Midbrain (tissue), 1 donor: ENCODE data around the gene HNF1B.

Source experiments
- DNase-seq: peaks from one replicate; lab custom pipeline; 2025; lab: John Stamatoyannopoulos, UW

The HNF1B gene

DNA sequence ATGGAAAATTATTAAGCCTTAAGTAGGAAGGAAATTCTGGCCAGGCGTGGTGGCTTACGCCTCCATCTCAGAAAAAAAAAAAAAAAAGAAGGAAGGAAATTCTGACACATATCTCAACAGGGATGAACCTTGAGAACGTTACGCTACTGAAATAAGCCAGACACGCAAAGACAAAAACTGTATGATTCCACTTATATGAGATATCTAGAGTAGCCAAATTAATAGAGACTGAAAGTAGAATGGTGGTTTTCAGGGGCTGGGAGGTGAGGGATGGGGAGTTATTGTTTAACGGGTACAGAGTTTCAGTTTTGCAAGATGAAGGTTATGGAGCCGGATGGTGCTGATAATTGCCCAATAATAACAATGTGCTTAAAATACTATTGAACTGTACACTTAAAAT is 16.2 kb upstream of the HNF1B start:
- no peak for DNase-seq

DNA sequence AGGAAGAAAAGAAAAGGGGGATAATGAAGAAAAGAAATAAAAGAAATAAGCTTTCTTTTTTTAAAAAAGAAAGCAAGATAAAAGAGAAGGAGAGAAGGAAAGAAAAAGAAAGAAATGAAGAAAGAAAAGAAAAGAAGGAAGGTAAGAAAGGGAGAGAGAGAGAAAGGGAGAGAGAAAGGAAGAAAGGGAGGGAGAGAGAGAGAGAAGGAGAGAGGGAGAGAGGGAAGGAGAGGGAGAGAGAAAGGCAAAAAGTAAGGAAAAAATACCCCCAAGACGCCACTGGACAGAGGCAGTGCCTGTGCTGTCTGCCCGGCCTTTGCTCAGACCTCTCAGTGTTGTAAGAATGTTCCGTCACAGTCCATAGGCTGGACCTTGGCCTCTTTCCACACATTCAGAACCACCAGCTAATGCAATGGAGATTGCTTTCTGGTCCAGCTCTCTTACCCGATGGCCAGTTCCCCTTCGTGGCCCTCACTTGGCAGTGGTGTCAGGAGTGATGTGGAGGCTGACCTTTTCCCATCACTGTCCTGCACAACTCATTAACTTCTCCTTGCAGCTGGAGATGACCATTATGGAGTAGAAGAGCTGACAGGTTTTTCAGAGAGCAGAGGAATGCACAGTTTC is 14.3 kb upstream of the HNF1B start:
- no peak for DNase-seq

DNA sequence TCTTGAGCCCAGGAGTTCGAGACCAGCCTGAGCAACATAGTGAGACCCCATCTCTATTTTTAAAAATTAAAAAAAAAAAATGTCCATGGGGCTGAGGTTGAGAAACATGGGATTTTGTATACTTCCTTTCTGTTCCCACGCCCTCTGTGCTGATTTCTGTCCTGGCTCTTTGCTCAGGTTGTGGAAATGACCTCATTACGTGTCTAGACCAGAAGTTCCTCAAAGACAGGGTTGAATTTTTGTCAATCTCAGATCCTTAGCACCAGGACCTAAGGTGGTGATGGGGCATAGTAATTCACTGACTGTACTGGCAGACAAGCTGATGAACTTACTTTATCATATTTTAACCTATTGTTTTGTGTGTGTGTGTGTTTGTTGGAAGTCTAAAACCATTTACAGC is 11.2 kb upstream of the HNF1B start:
- DNase-seq, result no peak

DNA sequence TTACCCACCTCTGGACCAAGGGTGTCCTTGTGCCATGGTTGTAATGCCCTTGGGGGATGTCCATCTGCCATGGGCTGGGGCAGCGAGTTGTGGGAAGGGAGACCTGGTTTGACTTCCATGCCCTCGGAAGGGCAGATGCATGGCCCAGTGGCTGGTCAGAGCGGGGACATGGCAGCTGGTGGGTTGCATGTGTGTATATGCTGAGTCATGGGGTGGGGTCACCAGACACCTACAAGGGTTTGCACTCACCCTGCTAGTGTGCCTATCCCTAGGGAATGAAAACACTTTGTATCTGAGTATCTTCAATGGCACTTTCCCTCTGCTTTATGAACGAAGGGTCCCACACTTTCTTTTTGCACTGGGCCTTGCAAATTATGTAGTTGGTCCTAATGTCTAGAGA is 10.6 kb upstream of the HNF1B start:
- DNase-seq, result no peak

DNA sequence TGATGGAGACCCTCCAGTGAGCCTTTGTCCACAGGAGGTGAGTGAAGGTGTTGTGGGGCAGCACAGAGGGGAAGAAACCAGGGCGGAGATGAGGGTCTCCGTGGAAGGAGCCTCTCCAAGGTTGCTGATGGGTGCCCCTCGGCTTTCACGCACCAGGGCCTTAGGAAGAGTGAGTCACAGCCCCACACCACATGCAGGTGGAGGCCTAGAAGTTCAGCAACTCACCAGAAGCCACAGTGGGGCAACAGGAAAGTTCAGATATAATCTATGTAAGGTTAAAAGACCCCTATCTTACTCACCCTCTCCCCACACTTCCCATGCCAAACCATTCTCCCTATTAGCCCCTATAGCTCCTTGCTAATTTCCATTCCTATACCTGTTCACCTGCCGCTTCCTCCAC is 9.5 kb upstream of the HNF1B start:
- no peak for DNase-seq

DNA sequence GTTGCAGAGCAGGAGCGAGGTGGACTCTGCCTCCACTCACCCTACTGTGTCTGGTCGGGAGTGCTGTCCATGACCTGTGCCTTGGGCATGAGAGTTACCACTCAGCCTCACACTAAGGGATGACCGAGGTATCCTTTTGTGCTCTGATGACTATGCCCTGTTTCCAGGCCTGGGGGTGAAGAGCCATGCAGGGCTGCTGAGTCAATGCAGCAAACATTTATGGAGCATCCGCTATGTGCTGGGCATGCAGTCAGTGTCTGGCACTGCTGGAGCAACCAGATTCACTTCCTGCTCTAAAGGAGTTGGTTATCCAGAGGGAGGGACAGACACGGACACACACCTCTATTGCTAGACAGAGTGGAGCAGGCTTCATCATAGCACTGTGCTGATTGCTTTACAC is 7.6 kb upstream of the HNF1B start:
- no peak for DNase-seq

DNA sequence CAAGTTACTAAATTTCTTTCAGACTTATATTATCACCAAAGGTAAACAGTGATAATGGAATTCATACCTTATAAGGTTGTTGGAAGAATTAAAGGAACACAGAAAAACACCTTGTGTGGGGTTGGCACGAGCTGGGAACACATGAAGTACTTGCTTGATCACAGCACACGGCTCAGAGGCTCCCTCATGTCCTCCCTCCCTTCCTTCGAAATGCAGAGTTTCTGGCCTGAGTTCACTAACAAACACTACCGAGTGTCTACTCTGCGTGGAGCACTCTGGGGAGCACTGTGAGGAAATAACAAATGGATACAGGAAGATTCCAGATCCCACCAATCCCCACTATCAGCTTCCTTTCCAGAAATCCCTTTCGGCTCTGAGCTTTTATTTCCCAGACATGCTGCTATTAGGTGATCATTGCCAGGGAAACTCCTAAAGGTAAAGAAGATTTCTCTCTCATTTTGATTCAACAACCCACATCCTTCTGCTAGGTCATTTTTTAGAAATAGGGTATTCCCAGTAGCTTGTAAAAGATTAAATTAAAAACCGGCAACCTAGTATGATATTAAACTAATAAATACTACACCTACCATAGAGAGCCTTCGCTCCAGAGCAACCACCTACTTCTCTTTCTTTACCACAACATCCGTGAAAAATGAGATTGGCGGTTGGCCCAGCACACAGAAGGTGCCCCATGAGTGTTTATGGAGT is 6.1 kb upstream of the HNF1B start:
- no peak for DNase-seq

DNA sequence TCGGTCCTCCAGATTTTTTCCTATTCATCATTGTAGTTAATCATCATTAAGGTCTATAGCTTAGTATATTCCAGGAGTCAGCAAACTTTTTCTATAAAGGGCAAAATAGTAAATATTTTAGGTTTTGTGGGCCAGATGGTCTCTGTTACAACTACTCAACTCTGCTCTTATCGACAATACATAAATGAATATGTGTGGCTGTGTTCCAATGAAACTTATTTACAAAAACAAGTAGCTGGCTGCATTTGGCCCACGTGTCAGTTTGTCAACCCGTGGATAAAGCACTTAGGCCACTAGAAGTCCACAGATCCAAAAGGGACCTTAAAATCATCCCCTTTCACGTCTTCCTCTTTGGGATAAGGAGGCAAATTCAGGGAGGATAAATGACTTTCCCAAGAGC is 5.4 kb upstream of the HNF1B start:
- no peak for DNase-seq

DNA sequence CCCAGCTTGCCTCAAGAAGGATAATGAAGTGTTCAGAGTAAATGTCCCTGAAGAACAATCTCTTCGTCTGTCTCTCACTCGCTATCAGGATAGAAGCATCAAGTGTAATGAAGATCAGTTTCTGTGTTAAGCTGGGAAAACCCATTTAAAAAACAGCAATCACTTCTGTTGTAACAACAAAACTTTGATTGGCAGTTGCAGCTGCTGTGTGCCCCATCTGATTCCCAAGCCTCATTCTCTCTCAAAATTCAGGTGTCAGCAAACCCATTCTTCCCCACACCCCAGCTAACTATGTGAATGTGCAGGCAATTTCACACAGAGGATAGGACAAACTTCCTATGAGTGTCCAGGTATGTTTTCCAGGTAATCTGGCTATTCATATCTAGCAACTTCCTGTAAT is 2.4 kb upstream of the HNF1B start:
- DNase-seq, result no peak

DNA sequence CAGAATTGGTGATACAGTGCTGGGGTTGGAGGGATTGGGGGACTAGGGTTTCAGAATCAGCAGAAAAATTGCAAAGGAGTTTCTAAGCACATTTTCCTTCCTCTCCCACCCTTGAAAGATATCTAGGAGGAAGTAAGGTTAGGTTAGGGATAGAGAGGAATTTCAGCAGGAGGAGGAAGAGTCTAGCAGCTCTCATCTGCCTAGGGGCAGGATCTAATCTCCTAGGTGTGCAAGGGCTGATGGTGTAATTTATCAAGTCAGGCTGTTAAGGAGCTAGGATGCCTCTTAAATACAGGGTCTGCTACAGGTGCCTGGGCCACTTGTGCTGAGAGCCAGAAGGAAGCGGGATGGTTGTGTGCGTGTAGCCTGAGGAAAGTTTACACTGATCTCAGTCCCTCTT is 1.8 kb upstream of the HNF1B start:
- DNase-seq, result no peak

DNA sequence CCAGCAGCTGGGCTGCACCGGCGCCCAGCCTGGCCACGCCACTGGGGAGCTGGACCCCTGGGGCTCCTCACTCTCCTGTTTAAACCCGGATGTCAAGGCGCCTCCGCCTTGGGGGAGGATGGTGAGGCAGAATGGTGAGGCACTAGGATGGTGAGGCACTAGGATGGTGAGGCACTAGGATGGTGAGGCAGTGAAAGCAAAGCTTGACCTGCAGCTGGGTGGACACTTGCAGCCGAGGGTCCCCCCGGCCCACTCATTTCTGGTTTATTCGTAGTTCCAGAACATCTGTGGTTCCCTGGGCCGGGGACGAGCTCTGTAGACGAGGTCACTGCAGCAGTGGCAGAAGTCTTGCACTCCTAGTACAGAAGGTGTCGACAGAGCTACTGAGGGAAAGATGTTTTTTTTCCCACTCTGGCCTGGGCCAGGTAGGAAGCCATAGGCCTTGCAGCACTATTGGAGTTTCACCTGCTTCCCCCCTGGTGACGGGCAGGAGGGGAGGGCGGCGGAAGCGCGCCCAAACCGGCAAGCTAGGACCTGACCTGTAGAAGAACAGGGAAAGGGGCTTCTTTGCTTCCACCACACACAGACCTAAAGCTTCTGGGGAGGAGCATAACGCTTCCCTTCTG is 1.1 kb upstream of the HNF1B start:
- DNase-seq, result no peak

DNA sequence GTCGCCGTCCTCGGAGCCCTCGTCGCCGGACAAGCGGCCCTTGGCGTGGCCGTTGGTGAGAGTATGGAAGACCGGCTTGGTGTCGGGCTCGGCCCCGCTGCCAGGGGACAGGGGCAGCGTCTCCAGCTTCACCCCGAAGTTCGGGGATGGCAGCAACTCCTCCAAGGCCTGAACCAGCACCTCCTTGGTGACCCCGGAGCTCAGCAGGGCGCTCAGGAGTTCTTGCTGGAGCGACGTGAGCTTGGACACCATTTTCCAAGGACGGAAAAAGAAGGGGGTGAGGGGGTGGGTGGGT is 279 bp downstream of the HNF1B start:
- no peak for DNase-seq

DNA sequence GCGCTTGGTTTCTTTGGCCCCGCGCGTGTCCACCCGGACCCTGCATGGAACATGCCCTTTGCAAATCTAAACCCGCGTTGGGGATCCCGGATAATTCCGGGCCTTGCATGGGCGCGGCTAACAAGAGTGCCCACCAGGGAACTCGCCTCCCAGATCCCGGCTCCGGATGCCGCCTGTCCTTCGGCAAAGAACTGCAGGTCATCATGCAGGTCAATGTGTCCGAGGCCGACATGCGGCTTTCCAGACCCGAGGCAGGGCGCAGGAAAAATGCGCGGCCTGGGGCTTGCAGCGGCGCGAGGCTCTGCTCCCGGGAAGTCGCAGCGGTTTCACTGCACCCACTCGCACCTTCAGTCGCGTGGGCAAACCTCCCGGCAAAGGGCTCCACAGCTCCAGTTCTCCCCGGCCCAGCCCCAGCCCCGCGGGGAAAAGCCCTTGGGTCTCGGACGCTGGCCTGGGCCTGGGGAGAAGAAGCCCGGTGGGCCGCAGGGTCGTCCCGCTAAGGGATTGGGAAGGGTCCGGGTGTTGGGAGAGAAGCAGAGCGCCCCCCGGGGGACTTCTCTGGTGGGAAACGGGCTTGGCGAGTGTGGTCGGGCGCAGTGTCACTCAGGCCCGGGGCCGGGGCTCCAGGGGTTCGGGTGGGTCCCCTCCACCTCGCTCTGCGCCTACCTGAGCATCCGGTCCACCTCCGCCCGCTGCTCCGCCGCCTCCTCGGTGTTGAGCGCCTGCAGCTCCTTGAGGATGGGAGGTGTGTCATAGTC is 805 bp downstream of the HNF1B start:
- no peak for DNase-seq

DNA sequence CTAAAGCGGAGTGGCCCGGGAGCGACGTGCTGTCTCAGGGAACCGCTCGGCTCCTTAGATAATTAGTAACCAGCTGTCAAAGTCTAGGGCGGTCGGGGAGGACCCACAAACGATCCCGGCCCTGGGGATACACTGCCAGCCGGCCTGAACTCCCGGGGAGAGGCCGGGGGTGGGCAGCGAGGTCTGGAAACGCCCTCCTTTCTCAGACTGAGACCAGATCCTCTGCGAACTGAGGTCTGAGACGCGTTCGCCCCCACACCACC is 1.3 kb downstream of the HNF1B start:
- no peak for DNase-seq

DNA sequence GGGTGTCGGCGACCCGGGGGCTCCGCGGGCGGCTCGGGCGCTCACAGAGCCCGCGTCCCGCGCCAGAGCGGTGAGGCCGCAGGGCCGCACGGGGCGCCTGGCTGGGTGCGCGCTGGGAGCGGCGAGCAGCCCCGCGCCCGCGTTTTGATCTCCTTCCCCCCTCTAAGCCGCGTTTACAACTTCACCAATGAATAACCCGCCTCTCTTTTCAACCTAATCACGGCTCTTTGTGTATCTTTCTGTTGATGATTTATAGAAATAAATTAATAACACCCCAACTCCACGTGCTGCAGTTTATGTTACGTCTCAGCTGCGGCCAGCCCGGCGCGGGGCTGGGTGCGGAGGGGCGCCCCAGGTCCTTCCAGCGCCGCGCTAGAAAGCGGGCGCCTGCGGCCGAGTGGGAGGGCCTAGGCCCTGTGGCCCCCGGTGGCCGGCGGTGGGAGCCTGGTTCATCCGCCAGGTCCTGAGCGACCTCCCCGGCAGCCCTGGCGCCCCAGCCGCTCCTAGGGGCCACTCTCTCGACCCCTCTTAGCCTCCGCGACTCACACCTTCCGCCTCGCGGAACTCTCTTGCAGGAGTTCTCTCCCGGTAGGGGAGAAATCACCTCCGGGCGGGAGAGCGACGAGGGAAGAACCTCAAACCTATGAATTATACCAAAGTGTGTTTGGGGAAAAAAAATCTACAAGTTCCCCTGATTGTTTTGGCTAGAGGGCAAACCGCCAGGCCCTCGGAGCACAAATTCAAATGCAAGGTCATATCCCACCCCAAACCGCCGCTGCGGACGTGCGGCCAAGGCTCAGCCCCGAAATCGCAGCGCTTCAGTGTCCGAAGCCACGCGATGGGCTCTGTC is 1.9 kb downstream of the HNF1B start:
- no peak for DNase-seq

DNA sequence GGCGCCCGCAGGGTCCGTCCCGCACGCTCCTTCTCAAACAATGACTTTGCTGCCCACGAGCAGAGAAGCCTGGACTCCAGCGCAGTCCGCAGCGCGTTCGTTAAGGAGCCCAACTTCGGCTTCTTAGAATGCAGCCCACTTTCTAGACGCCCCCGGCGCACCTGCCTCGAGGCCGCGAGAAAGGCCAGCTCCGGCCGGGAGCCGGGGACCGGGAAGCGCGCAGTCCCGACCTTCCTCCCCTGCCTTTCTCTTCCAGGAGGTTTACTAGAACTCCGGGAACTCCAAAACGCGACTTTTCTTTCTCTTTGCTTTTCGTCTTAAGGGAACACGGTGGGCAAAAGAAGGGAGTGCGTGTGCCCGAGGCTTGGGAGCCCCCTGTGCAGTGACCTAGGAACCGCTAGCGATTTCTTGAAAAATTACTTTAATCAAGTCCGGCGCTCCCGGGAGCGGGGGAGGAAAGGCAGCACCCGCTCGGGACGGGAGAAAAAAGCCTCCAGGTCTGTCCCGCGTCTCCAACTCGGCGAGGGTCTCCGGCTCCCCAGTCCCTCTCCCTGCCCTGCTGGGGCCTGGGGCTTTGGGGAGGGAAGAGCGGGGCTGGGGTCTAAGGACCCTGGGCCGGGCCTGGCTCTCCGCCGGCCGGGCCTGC is 2.6 kb downstream of the HNF1B start:
- no peak for DNase-seq

DNA sequence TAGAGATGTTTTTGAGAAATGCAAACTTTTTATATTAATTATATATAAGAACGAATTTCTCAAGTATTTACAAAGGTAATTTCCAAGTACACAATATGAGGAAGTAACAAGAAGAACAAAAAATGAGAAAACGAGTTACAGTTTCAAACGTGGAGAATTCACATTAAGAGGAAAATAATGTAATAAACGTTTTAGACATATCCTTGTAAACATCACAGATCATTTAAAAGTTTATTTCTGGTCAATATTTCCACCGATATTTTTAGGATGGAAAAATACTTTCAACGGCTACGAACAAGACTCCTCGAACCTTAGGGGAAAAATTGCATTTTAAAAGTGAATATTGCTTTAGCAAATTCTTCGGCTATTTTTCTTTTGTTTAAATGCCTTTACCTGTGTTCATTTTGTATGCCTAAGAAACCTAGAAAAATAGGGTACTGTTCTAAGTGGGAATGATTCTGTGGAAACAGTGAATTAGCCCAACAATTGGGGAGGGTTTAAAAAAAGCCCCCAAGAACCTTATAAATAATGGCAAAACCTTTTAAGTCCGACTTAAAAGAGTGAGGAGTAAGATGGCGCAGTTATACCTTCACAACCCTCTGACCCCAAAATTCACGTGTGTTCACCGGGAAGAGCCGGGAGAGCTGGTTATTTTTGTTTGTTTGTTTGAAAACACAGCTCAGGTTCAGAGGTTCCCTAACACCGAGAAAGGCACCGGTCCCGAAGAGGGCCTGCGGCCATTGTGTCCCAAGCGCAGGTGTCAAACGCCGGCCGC is 3.3 kb downstream of the HNF1B start:
- no peak for DNase-seq

DNA sequence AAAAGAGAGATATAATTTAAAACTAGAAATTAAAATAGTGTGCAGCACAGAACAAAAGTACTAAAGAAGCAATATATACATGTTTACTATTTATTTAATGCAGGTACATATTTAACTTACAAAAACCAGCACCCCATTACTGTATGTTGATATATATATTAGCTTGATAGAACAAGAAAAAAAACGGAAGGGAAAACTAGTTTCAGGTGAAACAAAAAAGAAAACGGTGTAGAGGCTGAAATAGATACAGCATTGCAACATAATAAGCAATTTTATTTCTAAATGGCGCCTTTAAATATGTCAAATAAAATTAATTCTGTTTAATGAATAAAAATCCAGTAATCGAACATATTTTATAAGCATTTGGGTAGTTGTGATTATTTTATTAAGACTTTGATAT is 3.9 kb downstream of the HNF1B start:
- DNase-seq, result no peak

DNA sequence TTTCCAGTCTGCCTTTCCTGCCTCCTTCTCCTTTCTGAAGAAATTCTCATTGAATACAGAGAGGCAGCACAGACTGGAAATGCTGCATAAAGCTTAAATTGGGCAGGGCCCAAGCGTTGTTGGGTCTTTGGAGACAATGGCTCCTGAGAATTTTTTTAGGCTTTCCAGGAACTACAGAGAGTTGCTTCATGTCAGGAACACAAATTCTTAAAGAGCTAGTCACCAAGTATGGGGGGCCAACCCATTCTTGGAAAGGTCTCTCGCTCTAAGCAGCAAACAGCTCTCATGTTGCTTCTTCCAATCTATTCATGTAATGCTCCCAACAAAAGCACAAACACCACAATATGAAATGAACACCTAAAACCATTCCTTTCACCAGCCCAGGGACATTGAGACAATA is 6.9 kb downstream of the HNF1B start:
- DNase-seq, result no peak

DNA sequence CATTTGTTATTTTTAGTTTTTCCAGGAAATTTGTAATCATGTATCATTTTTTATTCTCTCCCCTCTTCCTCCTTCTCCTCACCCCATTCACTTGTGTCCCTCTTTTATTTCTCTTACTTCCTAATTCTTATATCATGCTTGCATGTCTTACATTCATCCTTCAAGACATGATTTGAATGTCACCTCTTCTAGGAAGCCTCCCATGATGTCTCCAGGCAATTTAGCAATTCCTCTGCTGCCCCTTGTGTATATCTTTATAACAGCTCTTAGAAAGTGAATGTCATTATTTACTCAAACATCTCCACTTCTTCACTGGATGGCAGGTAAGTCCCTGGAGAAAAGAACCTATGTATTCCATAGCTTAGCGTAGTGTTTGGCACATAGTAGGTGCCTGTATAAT is 7.8 kb downstream of the HNF1B start:
- no peak for DNase-seq

DNA sequence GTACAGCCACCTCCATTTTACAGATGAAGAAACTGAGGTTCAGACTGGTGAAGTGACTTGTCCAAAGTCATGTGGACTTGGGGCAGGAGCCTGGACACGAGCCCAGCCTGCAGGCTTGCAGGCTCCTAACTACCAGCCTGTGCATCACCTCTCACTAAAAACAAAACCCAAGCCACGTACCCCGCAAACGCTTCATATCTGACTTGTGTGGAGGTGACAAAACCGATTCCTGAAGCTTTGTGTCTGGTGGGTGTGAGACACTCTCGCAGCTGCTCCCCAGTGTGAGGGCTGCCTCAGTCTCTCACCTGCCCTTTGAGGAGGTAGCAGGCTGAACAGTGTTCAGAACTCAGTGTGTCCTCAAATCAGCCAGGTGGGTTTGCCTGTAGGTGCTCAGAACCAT is 8.4 kb downstream of the HNF1B start:
- DNase-seq, result no peak
